ENCODE measurements around the gene RAPSN.

Gene RAPSN

GRCh38 chr11:47464483-47464882 lies 15.5 kb upstream of the RAPSN start:
- no peak for DNase-seq

- DNase-seq, result no peak
These were observed 12.9 kb upstream of the RAPSN start for GRCh38 chr11:47461876-47462275.

- DNase-seq, result no peak
These were observed 11.8 kb upstream of the RAPSN start for GRCh38 chr11:47460571-47461235.

- DNase-seq, result peak; percentile 84
These were observed 5.3 kb upstream of the RAPSN start for GRCh38 chr11:47454258-47454671.

GRCh38 chr11:47453365-47453764 lies 4.4 kb upstream of the RAPSN start:
- no peak for DNase-seq

GRCh38 chr11:47451990-47452389 lies 3.1 kb upstream of the RAPSN start:
- DNase-seq, result no peak

GRCh38 chr11:47451436-47451835 lies 2.5 kb upstream of the RAPSN start:
- DNase-seq, result no peak

- DNase-seq, result no peak
These were observed 605 bp upstream of the RAPSN start for GRCh38 chr11:47449541-47449940.

GRCh38 chr11:47447906-47448305 lies 1.0 kb downstream of the RAPSN start:
- no peak for DNase-seq

GRCh38 chr11:47446833-47447232 lies 2.1 kb downstream of the RAPSN start:
- no peak for DNase-seq

GRCh38 chr11:47445840-47446239 lies 3.1 kb downstream of the RAPSN start:
- DNase-seq, result no peak

- DNase-seq, result no peak
These were observed 5.1 kb downstream of the RAPSN start for GRCh38 chr11:47443817-47444216.

- no peak for DNase-seq
These were observed 5.8 kb downstream of the RAPSN start for GRCh38 chr11:47443028-47443700.

- DNase-seq, result no peak
These were observed 6.4 kb downstream of the RAPSN start for GRCh38 chr11:47442514-47442913.

GRCh38 chr11:47441421-47441820 lies 7.5 kb downstream of the RAPSN start:
- DNase-seq, result no peak

GRCh38 chr11:47440054-47440476 lies 8.9 kb downstream of the RAPSN start:
- DNase-seq, result no peak

GRCh38 chr11:47438721-47439120 lies 10.2 kb downstream of the RAPSN start:
- no peak for DNase-seq

GRCh38 chr11:47437746-47438418 lies 11.1 kb downstream of the RAPSN start:
- DNase-seq, result no peak

GRCh38 chr11:47437218-47437745 lies 11.7 kb downstream of the RAPSN start:
- no peak for DNase-seq

GRCh38 chr11:47436726-47437125 lies 12.2 kb downstream of the RAPSN start:
- DNase-seq, result no peak

- DNase-seq, result no peak
These were observed 13.2 kb downstream of the RAPSN start for GRCh38 chr11:47435687-47436086.

- DNase-seq, result no peak
These were observed 14.7 kb downstream of the RAPSN start for GRCh38 chr11:47434011-47434786.

- no peak for DNase-seq
These were observed 15.8 kb downstream of the RAPSN start for GRCh38 chr11:47433157-47433556.
